Activated CD8-positive, alpha-beta memory T cell treated with anti-CD3 and anti-CD28 coated beads for 1 hour (primary cell): ENCODE data around the gene RAX2.

Experiments used
- DNase-seq, 2 donors: peaks; one replicate each; pipeline ENCODE4 v3.0.0-alpha.2; 2020; ENCODE audit warnings: low read depth in 1 of 2; ENCODE audit errors: extremely low read depth in 1 of 2

RAX2 gene

DNA sequence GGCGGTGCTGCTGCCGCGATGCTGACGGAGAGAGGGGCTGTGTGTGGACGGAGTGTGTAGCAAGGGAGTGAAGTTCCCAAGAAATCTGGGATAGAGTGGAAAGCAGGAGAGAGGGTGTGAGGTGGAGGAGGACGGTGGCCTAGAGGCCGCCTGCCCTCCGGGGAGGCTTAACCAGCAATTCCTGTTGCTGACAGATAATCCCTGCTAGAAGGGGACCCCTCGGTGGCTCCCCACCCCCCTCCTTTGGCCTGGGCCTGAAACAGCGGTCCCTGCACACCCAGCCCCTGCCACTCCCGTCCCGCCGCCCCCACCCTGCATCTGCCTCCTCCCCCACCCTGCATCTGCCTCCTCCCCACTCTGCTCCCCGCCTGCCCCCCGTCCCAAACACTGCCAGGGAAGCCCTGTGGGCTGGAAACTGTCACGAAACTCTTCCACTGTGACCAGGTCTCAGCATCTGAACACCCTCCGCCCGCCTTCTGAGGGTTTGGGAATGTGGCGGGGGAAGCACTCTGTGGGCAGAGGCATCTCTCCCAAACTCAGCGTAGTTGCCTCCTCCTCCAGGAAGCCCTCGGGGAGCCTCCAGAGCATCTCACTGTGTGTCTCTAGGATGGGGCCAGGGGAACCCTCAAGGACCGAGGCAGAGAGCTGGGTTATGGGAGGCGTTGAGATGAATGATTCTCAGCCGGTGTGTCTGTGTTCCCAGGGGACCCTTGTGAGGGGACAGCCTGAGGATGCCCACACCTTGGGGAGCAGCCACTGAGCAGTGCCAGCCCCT, 31.3 kb upstream of the RAX2 start:
- no peak for DNase-seq

- DNase-seq: peak in 1 of 2 donors; percentile 46
These were observed 29.5 kb upstream of the RAX2 start for GRCh38 chr19:3801412-3802096.

DNA sequence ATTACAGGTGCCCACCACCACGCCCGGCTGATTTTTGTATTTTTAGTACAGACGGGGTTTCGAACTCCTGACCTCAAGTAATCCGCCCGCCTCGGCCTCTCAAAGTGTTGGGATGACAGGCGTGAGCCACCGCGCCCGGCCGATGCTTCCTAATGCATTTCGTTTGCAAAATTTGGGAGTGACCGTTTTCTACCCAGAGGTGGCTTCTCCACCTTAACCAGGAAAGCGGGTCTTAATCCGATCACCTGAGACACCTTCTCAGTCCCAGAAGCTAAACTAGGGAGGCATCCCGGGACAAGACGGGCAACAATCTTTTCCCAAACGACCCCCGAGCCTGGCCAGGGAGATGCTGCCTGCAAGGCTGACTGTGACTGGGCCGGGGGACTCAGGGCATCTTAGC, 29.0 kb upstream of the RAX2 start:
- no peak for DNase-seq

DNA sequence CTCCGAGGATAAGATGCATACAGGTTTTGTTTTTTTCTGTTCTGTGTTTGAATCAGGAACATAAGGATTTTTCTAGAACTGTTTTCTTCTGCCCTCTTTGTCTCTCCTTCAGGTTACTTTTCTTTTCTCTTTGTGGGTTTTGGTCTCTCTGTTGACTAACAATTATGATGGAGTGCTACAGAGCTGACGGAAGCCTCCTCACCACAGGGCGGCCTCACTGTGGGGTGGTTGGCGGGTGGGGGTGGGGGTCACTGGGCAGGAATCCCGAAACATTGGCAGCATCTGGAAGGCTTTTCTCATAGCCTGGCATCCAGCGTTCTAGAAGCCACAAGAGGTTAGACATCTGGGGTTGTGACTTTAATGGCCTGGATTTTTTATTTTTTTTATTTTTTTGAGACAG, 26.1 kb upstream of the RAX2 start:
- DNase-seq: no peak

- no peak for DNase-seq
These were observed 24.3 kb upstream of the RAX2 start for GRCh38 chr19:3796358-3796757.

DNA sequence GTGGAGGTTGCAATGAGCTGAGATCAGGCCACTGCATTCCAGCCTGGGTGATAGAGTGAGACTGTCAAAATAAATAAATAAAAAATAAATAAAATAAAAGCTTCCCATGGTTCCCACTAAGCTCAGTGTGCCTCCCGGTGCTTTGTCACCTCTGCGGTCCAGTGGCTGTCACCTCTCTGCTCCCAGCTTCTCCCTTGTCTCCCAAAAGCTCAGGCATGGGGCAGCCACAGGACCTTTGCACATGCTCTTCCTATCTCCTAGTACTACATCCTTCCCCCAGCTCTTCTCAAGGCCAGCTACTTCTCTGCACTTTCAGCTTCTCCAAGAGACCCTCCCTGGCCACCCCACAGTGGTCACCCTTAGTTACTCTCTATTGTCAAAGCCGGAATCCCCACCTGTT, 21.8 kb upstream of the RAX2 start:
- no peak for DNase-seq

GRCh38 chr19:3792114-3792513, 20.1 kb upstream of the RAX2 start:
- no peak for DNase-seq

DNA sequence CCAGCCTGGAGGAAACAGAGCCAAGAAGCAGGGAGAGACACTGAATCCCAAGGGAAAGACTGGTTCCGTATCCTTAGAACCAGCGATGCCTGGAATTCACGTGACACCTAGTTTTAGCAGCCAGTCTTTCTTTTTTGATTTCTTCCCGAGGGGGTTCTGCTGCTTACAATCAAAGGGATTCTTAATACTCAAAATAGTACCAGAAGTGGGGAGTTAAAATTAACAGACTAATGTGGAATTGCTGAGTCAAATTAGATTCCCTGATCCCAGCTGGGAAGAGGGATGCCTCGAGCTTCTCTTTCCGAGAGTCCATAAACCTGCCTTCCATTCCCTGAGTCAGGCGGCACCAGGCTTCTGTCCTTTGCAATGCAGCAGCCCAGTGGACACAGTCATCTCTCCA, 18.9 kb upstream of the RAX2 start:
- no peak for DNase-seq

DNA sequence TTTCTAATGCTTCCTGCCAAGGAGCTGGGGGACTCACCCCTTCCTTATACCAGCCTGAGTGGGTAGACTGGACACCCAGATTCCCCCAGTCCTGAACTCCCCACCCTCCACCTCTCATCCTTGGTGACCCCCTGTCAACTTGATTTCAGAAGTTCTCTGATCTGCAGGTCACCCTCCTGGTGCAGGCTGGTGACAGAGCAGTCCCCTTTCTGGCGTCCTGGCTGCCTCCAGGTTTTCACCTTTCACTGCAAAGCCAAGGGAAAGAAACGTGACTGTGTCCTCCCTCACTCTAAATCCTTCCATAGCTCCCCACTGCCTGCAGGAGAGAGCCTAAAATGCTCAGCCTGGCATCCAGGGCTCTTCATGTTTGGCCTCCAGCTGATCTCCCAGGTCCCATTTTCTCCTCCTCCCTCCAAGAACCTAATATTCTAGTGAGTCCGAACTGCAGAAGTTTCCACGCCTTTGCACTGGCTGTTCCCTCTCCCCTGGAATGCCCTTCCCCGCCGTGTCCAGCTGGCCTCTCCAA, 18.2 kb upstream of the RAX2 start:
- DNase-seq: no peak

- no peak for DNase-seq
These were observed 17.2 kb upstream of the RAX2 start for GRCh38 chr19:3788996-3789778.

DNA sequence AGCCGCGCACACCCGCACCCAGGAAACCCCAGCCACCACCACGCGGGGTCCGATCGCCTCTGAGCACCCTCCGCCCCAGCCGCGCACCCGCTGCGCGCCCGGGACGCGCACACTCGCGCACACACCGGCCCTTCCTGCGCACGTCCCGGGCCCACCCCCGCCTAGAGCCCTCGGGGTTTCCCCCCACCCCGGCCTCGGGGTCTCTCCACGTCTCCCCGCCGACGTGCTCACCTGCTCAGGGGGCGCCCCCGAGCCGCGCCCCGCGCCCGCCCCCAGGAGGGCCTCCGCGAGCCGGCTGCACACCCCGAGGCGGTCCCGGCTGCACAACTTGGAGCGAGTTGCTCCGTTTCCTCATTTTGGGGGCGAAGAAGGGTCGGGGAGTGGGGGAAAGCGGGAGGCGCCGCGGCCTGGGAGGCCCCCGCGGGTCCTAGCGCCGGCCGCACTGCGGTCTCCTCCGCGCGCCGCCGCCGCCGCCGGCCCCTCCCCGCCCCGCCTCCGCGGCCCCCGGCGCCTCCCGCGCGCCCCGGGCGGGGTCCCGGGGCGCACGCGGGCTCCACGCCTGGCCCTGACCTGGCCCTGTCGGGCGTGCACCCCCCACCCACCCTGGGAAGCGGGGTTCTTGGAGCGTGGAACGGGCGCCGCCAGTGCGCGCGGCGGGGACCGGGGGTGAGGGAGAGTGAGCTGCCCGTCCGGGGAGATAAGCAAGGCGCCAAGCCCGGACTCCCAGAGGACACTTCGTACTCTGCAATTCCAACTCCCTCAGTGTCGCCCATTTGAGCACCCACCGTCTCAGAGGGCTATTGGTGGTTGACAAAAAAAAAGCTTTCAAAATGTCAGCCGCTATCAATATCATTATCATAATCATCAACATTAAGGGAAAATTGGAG, 14.2 kb upstream of the RAX2 start, which contains the start of gene MATK:
TSS of gene MATK (minus strand) at position 444 of the 887 bp plus-strand sequence. CDS start 1,246 bp downstream, outside the sequence.
- DNase-seq: no peak

- no peak for DNase-seq
These were observed 13.5 kb upstream of the RAX2 start for GRCh38 chr19:3785451-3785937.

DNA sequence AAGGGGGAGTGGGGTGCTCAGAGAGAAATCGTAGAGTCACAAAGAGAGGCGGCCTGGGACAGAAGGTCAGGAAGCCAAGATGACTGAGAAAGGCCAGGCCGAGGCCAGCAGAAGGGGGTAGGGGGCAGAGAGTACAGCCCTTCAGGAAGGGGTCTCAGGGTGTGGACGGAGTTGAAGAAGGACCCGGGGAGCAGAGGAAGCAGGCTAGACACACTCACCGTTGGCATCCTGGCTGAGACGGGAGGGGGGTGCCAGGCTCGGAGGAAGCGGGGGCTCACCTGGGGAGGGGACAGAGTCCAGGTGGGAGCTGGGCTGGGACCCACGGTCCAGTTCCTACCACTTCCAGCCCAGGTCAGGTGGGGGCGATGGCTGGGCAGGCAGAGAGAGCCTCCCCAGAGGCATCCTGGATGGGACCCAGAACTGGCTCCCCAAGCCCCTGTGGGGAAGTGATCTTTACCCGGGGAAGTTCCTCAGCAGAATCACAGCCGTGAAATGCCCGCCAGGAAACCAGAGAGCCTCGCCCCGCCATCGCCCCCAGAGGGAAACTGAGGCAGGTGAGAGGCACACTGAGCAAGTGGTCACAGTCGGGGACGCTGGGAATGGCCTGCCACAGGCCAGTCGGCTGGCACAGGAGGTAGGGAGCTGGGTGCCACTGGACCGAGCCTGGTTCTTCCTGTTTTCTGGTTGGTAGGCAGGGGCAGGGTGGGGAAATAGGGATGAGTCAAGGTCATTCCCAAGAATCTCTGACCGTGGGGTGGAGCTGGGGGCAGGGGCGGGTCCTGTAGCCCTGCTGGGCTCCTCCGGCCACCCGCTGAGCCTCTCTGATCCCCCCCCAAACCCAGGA, 12.8 kb upstream of the RAX2 start:
- no peak for DNase-seq

DNA sequence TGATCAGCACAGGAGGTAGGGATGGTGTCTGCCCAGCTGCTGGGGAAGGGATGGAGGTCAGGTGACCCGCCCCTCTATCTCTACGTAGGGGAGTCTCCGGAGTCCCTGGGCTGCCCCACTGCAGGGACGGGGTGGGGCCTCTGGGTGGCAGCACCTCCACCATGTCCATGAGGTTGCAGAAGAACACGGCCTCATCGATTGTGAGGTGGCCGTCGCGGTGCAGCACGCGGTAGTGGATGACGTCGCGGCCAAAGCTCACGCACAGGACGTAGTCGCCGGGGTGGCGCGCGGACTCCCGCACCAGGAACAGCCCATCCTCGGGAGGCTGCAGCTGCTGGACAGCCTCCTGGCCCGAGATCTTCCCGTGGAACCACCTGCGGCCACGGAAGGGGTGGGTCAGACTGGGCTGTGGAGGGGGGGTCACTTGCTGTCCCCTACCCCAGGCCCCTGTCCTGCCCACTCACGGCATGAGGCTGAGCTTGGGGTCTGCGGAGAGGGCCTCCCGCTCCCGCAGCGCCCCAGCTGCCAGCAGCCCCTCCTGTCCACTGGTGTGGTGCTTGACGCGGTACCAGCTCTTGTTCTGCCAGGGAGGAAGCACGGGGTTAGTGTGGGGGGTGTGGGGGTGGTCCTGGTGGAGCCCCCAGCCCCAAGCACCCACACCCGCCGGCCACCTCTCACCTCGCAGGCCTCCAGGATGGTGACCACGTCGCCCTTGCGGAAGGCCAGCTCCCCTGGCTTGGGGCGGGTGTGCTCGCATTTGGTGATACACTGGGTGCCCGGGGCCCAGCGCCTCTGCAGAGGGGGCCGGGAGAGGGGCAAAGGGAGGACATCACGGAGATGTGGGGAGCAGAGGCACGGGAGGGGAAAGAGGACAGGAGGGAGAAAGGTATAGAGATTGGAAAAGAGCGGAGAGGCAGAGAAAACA, 11.9 kb upstream of the RAX2 start:
- no peak for DNase-seq

DNA sequence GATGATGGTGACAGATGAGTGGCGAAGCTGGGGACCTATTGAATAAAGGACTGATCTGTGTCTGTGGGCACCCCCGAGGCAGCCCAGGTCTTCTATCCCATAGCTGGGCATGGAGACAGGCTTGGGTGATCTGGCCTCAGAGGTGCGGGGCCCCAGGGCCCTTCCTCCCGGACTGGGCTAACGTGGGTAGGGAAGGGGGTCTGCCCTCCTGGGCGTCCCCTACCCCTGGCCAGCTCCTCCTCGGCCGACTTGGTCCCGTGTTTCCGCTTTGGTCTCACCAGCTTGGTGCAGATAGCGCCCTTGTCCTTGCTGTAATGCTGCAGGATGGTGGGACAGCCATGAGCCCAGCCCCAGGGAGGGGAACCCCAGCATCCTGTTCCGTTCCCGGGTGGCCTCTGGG, 10.9 kb upstream of the RAX2 start:
- DNase-seq: no peak

- no peak for DNase-seq
These were observed 10.3 kb upstream of the RAX2 start for GRCh38 chr19:3782330-3782729.

GRCh38 chr19:3781603-3782002, 9.6 kb upstream of the RAX2 start:
- no peak for DNase-seq

DNA sequence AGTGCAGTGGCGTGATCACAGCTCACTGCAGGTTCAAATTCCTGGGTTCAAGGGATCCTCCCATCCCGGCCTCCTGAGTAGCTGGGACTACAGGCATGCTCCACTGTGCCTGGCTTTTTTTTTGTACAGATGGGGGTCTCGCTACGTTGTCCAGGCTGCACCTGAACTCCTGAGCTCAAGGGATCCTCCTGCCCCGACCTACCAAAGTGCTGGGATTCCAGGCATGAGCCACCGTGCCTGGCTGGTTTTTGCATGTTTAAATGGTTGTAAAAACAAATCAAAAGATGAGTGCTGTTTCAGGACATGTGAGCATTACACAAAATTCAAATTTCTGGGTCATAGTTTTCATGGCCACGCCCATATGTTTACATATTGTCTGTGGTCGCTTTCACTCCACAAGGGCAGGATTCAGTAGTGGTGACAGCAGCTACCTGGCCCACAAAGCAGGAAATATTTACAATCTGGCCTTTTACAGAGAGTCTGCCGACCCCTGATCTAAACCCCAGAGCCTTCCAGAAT, 8.8 kb upstream of the RAX2 start:
- DNase-seq: no peak
